Ammon's horn (tissue), 1 donor: ENCODE results near the gene RBFOX2.
"Not testable (repeated sequence)": the region's sequence is repeated elsewhere in the genome, so short reads cannot be mapped to it uniquely, and the experiment has no call there.

Experiments
- DNase-seq: peaks from one replicate; pipeline ENCODE4 v3.0.0-alpha.2; 2016; ENCODE audit warnings: low spot score

Gene RBFOX2

DNA sequence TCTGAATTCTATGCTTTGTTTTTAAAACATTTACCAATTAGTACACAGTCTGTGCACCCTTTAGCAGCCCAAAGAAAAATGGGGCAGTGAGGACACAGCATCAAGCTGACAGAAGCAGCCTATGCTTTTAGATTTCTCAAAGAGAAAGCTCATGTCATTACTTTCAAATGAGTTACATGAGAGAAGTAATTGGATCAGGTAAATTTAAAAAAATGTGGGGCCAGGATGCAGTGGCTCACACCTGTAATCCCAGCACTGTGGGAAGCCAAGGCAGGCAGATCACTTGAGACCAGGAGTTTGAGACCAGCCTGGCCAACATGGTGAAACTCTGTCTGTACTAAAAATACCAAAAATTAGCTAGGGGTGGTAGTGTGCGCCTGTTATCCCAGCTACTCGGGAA, 253.3 kb downstream of the RBFOX2 start:
- DNase-seq: no peak

DNA sequence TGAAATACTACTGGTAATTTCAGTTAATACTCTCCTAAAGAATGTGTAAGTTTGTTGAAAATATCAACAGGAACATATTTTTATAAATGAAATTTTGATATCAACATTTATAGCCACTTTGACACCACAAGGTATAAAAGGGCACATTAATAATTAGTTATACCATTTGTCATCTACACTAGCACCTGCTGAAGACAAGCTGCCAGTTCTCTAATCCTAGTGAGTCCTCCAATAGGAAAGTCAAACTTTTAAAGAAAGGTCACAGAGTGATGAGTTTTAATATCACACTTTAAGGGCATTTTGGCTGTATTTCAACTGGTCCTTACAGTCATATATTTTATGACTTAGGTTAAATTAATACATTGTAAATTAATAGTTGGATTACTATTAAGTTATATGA, 258.6 kb downstream of the RBFOX2 start:
- DNase-seq: no peak

GRCh38 chr22:35766654-35767580, 261.7 kb downstream of the RBFOX2 start:
- no peak for DNase-seq

DNA sequence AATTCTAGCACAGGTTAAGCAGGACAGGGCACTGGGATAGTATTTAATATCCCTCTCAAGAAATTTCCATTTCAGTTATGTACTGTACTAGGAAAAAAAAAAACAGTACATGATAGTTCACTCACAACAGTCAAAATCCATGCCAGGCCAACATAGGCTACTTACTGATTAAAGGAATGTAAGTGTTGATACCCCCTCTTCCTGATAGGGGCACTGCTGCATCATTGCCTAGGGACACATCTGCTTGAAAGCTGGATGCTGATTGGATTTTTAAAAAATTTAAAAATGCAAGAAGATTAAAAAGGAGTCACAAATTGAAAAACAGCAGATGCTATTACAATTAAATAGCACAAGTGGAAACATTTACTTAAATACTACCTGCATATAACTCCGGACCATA, 267.6 kb downstream of the RBFOX2 start:
- peak; percentile 29 for DNase-seq

- DNase-seq: no peak
Observed at GRCh38 chr22:35758394-35758793, 270.2 kb downstream of the RBFOX2 start.

DNA sequence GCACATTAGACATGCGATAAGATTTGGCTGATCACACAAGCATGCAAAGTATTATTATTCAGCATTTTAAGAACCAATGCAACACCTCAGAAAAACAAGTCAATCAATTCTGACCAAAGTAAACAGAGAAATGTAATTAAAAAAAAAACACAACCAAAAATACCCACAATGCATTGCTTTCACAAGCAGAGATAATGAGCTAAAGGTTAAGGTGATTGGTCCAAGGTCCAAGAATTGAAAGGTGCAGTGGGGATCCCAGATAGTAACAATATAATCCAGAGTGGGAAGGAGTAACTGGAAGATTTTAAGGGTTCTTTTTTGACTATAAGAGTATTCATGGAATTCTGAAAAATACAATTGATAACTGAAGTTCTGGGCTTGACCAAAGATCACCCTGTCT, 271.9 kb downstream of the RBFOX2 start:
- no peak for DNase-seq

DNA sequence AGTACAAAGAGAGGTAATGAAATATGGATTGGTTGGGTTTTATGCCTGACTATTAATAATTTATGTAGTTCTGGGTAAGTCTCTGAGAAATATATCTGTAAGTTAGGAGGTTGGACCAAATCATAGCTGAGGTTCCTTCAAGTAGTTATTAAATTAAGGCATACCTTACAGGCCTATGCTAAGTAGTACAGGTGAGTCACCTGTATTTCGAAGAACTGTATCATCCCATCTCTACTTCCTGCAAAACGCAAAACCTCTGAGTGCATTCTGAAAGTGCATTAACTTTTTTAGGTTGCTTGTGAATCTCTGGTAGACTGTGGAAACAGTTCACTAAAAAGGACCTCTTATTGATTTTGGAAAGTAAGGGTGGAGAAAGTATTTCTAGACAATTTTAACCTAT, 273.9 kb downstream of the RBFOX2 start:
- no peak for DNase-seq

GRCh38 chr22:35752863-35753189, 275.8 kb downstream of the RBFOX2 start:
- DNase-seq: no peak

DNA sequence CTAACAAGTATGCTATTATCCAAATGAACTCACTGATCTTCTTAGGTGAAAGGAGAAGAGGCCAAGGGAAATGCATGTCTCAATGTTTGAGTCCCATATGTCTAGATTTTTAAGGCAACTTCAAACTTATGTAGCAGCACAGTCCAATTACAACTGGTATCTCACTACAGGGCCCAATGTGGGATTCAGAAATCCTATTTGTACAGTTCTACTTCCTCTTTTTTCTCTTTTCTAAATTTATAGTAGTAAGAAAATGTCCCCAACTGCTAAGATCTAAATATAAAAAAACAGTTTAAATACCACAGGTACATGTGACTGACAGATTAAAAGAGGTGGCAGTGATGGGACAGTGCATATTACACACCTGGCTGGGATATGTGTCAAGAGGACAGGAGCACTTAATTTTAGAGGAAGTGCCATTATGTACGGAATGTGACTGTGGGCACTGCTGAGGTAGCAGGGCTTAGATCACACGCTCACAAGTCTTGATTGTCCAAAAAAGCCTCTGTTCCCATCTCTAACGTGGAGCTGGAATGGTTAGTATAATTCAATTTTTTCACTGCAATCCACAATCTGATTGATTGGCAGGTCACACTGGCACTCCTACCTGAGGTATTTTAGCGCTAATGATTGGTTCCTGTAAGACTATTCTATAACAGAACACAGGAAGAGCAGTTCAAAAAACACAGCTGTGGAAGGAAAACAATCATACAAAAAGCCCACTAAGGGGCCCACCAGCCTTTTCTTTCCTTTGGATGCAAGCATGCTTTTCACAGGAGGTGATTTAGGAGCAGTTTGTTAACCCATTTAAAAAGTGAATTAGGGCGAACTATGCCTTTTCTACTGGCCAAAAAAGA, 276.4 kb downstream of the RBFOX2 start:
- no peak for DNase-seq

GRCh38 chr22:35749808-35750207, 278.8 kb downstream of the RBFOX2 start:
- no peak for DNase-seq

- no peak for DNase-seq
Observed at GRCh38 chr22:35746946-35747703, 281.5 kb downstream of the RBFOX2 start.

- no peak for DNase-seq
Observed at GRCh38 chr22:35746248-35746647, 282.4 kb downstream of the RBFOX2 start.

DNA sequence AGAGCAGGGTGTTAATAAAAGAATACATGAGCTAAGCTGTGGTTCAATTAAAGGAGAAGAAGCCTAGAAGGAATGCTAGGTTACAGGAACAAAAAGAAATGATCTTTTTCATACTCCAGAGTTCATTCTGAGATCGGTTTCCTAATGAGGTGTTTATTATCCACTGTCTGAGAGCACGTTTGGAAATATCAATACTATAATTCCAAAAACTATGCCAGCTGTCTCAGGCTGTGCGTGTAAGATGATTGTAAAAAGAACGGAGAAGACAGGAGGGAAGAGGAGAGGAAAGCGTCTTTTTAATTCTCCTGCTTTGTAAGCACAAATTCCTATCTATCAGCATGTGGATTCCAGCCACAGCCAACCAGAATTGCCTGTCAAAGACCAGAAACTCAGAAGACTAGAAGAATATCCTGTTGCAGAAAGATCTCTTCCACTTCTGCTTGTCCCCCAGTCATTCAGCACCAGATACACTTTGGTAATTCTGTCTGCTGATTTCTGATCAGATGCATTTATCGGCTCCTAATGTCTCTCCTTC, 285.2 kb downstream of the RBFOX2 start:
- no peak for DNase-seq

DNA sequence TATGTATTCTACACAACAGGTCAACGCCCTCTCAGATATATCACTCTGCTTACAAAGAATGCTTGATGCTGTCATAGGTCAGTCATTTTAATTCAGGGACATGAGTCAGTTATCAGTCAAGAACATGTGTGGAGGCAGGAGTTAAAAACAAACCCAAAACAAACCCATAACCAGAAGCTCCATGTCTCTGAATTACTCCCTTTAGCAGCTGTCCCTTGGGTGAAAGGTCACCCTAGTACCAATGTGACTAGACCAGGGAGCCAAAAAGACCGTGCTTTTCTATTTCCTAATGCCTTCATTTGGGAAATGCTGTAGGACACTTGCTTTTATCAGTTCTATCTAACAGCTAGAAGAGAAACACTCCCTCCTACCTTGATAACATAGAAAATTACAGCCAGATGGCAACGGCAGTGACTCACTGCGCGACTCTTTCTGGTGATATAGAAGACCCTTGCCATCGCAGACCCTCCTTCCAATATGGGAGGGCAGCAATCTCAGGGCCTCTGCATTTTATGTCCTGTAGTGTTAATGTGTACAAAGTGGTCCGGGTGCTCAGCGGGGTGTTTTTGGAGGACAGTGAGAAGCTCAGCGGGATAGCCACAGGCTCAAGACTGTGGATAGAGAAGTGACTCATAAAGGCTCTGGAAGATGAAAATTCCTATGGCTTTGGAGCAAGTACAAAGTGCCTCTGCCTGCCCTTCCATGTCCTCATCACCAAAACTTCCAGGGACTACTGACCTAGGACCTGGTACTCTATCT, 286.1 kb downstream of the RBFOX2 start:
- DNase-seq: no peak

DNA sequence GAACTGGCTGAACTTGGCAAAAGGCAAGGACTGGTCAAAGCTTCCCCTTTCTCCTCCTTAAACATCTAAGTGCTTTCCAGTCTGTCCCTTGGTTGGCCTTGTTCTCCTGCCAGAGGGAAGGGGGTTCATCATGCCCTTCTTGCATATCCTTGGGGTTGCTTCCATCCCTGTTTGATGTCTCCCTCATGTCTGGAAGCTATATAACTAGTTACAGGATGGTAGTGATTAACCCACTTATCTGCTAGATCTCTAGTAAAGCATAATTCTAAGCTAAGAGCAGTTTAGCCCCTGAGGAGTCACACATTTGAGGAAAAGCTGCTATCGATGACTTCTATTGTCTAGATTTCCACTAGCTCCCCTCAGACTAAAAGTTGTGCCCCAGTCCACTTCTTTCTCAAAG, 288.0 kb downstream of the RBFOX2 start:
- no peak for DNase-seq

GRCh38 chr22:35739931-35740380, 288.7 kb downstream of the RBFOX2 start:
- DNase-seq: no peak

- no peak for DNase-seq
Observed at GRCh38 chr22:35739076-35739930, 289.3 kb downstream of the RBFOX2 start.

DNA sequence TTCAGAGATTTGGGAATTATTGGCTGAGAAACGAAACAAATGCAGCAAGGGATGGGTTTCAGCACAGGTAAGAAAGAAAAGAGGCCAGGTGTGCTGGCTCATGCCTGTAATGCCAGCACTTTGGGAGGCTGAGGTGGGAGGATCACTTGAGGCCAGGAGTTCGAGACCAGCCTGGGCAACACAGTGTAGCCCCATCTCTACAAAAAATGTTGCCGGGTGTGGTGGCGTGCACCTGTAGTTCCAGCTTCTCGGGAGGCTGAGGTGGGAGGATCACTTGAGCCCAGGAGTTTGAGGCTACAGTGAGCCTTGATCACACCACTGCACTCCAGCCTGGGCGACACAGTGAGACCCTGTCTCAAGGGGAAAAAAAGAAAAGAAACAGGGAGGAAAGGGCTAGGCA, 290.7 kb downstream of the RBFOX2 start:
- DNase-seq: not testable (repeated sequence)

DNA sequence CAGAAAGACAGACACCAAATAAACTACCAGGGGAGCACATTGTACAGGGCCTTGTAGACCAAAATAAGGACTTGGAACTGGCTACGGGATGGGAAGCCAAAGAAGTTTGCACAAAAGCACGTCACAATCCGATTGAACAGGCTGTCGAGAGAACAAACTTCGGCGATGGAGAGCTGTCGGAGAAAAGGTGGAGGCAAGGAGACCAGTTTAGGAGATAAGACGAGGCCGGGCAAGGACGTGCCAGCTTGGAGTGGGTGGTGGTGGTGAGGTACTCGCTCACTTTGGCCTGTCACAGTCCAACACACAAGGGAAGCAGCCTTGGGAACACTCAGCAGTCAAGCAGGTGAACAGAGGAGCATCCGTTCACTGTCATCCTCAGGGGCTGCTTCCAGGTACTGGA, 291.9 kb downstream of the RBFOX2 start:
- no peak for DNase-seq

GRCh38 chr22:35736166-35736565, 292.5 kb downstream of the RBFOX2 start:
- DNase-seq: no peak
